Muscle layer of duodenum (tissue), 2 donors: ENCODE results near the gene IQSEC3.
"Not testable (repeated sequence)": the region's sequence is repeated elsewhere in the genome, so short reads cannot be mapped to it uniquely, and the experiment has no call there.

Experiments used
- H3K27ac ChIP-seq: one replicate; pipeline ENCODE4 v1.7.0; 2013; ENCODE audit warnings: mild to moderate bottlenecking, low read length
- H3K27me3 ChIP-seq: one replicate; pipeline ENCODE4 v1.7.0; 2013; ENCODE audit warnings: low read depth, mild to moderate bottlenecking, control low read depth, low read length
- H3K36me3 ChIP-seq, 2 donors: one replicate each; pipeline ENCODE4 v1.7.0; 2013; ENCODE audit warnings: low read length in 2 of 2, control low read depth in 1 of 2, mild to moderate bottlenecking in 1 of 2; ENCODE audit not compliant: insufficient read depth in 2 of 2, control insufficient read depth in 1 of 2
- H3K4me1 ChIP-seq, 2 donors: one replicate each; pipeline ENCODE4 v1.7.0; 2013; ENCODE audit warnings: low read length in 2 of 2, mild to moderate bottlenecking in 2 of 2, control low read depth in 1 of 2, moderate library complexity in 1 of 2; ENCODE audit not compliant: insufficient read depth in 2 of 2, control insufficient read depth in 1 of 2
- H3K4me3 ChIP-seq, 2 donors: one replicate each; pipeline ENCODE4 v1.7.0; 2013; ENCODE audit warnings: low read length in 2 of 2, low read depth in 1 of 2, mild to moderate bottlenecking in 1 of 2
- H3K9me3 ChIP-seq, 2 donors: one replicate each; pipeline ENCODE4 v1.7.0; 2013; ENCODE audit warnings: low read length in 2 of 2, control low read depth in 1 of 2, mild to moderate bottlenecking in 1 of 2; ENCODE audit not compliant: control insufficient read depth in 1 of 2
- donor health status: healthy.

The IQSEC3 gene

DNA sequence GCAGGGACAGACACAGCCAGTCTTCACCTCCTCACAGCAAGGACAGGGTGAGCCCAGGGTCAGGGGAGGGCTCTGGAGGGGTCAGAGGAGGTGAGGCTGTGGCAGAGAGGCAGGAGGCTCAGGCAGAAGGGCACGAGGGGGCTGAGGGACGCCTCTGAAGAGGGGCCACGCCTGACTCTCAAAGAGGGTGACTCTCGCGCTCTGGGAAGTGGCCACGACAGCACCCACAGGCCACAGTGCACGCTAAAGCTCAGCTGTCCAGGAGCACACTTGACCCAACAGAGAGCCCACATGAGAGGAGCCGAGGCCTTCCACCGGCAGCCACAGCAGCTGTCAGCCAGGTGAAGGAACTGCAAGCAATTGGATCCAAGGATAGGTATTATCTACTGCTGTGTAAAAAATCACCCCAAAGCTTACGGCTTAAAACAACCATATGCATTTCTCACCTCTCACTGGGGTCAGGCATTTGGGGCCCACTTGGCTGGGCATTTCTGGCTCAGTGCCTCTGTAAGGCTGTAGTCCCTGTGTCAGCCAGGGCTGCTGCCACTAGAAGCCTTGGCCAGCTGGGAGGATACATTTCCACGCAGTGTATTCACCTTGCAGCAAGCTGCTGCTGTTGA lies 119.5 kb downstream of the IQSEC3 start:
- Histone ChIP-seq H3K9me3 (no peaks in the 10 kb centered on the region), H3K4me3 (no peak overlapping the region), H3K36me3 (no peaks in the 10 kb centered on the region), H3K4me1 (peaks cover 0 to 14% of the 10 kb centered on the region in 2 donors), H3K27ac (no peak overlapping the region), H3K27me3 (no peaks in the 10 kb centered on the region)

DNA sequence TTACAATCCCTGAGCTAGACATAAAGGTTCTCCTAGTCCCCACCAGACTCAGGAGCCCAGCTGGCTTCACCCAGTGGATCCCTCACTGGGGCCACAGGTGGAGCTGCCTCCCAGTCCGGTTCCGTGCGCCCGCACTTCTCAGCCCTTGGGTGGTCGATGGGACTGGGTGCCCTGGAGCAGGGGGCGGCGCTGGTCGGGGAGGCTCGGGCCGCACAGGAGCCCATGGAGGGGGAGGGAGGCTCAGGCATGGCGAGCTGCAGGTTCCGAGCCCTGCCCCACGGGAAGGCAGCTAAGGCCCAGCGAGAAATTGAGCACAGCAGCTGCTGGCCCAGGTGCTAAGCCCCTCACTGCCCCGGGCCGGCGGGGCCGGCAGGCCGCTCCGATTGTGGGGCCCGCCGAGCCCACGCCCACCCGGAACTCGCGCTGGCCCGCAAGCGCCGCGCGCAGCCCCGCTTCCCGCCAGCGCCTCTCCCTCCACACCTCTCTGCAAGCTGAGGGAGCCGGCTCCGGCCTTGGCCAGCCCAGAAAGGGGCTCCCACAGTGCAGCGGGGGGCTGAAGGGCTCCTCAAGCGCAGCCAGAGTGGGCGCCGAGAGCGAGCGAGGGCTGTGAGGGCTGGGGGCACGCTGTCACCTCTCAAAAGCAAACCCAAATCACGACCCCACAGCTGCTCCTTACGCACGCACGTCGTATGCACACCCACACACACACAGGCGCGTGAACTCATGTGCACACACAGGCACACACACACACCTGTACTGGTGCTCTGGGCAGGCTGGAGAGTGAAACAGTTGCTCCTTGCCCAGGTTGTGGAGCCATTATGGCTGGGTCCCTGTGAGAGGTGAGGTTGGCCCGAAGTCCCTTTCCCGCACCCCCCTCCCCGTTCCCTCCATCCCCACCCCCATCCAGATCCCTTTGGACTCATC lies 121.7 kb downstream of the IQSEC3 start:
- not testable (repeated sequence) for H3K36me3 ChIP-seq, H3K27me3 ChIP-seq, H3K9me3 ChIP-seq, H3K27ac ChIP-seq
- Histone ChIP-seq H3K4me3 (peak overlapping the region; percentile 55 to 65), H3K4me1 (peaks cover 0 to 14% of the 10 kb centered on the region in 2 donors)

DNA sequence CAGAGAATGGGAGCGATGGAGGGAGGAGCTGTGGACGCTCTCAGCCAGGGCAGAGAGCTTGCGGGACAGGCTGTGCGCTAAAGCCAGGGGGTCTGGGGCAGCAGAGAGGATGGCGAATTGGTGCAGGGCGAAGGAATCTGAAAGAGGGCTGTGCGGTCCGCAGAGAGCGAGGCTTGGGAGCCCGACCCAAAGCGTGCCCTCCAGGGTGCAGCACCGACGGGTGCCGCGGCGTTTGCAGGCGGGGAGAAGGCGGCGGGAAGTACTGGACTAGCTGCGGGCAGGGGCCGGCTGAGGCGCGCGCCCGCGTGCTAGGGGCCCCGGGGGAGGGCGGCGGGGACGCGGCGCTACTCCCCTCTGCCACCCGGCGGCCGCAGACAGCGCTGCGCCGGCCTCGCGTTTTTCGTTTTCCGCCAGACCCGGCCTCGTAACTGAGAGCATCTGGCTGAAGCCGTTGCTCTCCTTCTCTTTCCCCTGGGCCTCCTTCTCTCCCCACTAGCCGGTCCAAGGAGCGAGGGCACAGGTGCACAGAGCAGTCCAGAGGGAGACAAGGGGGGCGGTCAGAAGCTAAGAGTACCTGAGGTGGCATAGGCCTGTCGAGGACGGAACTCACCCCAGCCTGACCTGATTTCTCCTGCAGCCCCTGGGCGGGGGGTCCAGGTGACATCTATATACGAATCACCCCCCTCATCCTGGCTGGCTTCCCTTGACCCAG lies 122.5 kb downstream of the IQSEC3 start:
- Histone ChIP-seq H3K36me3 (no peaks in the 10 kb centered on the region), H3K4me3 (peak overlapping the region; percentile 55 to 65), H3K4me1 (peaks cover 0 to 14% of the 10 kb centered on the region in 2 donors), H3K27ac (no peak overlapping the region), H3K9me3 (no peaks in the 10 kb centered on the region), H3K27me3 (no peaks in the 10 kb centered on the region)

DNA sequence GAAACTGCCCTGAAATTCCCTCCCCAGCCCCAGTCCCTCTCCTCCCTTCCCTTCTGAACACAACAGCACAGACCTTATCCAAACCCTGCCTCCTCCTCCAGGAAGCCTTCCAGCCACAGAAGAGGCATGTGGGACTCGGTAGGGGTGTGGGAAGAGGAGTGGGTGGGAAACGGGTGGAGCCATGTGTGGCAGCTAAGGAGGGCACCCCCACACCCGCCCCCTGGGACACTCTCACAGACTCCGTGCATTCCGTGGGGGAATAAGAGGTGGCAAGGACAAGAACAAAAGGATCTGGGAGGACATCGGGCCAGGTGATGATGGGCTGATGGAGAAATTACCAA lies 123.0 kb downstream of the IQSEC3 start:
- H3K36me3 ChIP-seq = no peaks in the 10 kb centered on the region
- peak overlapping the region in 1 of 2 donors; percentile 65 for H3K4me3 ChIP-seq
- peaks cover 0 to 14% of the 10 kb centered on the region in 2 donors for H3K4me1 ChIP-seq
- no peaks in the 10 kb centered on the region for H3K9me3 ChIP-seq
- H3K27ac ChIP-seq = no peak overlapping the region
- no peaks in the 10 kb centered on the region for H3K27me3 ChIP-seq

DNA sequence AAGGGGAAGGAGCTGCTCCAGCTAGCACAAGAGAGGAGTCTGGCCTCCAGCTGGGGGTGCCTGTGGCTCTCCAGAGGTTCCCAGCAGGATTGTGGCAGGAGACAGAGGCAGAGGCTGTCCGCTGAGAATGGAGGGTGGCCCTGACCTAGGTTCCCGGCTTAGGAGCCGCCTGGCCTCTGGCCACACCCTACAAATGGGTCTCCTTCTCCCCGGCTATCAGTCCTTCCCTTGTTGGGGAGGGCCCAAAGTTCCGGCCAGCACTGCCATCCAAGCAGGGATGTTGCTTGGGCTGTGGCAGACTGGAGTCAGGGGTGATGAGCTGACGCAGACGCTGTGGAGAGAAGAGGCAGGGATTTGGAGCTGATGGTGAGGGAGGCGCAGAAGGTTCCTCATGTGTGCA lies 124.3 kb downstream of the IQSEC3 start:
- H3K4me3 ChIP-seq = no peak overlapping the region
- H3K36me3 ChIP-seq = no peaks in the 10 kb centered on the region
- no peaks in the 10 kb centered on the region for H3K27me3 ChIP-seq
- no peaks in the 10 kb centered on the region for H3K9me3 ChIP-seq
- H3K27ac ChIP-seq = no peak overlapping the region
- peaks cover 0 to 14% of the 10 kb centered on the region in 2 donors for H3K4me1 ChIP-seq

DNA sequence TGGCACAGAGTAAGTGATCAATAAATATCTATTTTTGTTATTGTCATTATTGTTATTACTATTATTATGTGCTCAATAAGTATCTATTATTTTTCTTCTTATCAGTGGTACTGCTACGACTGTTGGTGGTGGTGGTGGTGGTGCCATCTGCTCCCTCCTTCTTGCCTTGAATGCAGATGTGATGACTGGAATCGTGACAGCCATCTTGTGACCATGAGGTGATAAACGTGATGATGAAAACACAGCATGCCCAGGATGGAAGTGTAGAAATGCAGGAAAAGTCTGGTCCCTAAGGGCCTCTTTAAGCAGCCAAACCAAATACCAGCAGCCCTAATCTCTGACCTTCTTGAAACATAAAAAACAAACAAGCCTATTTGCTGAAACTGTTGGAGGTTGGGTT lies 125.0 kb downstream of the IQSEC3 start:
- Histone ChIP-seq H3K4me1 (peaks cover 0 to 14% of the 10 kb centered on the region in 2 donors), H3K4me3 (no peak overlapping the region), H3K9me3 (no peaks in the 10 kb centered on the region), H3K36me3 (no peaks in the 10 kb centered on the region), H3K27ac (no peak overlapping the region), H3K27me3 (no peaks in the 10 kb centered on the region)

DNA sequence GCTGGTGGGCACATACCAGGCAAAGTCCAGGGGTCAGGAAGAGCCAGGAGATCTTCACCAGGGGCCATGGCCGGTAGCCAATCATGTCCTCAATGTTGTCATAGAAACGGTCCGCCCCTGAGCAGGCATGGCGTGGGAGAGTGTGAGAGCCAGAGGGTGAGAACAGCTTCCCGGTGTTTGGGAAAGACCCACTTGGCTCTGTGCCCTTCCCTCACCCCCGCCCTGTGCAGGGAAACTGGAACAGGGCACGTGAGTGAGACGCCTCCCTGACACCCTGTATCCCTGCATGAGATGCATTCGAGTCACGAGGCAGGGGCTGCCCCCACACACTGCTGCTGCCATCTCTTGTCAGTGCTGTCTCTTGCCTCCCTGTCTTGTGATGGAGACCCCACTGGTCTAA lies 126.7 kb downstream of the IQSEC3 start:
- Histone ChIP-seq H3K27ac (no peak overlapping the region), H3K27me3 (no peaks in the 10 kb centered on the region), H3K9me3 (no peaks in the 10 kb centered on the region), H3K4me1 (peaks cover 0 to 14% of the 10 kb centered on the region in 2 donors), H3K4me3 (no peak overlapping the region), H3K36me3 (no peaks in the 10 kb centered on the region)

DNA sequence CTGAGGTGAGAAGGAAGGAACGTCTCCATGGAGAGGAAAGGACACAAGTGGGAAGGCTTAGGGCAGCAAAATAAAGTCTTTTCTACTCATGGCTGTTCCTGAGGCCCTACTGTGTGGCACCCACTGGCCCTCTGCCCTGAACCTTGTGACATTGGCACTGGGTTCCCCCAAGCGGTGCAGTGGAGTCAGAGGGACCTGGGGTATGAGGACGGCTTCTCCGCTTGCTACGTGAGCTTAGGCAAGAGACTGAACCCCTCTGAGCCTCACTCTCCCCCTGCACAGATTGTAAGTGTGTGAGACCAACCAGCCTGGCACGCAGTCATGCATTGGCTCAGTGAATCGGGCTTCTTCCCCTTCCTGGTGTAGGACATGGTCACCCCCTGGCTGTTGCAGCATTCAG lies 127.7 kb downstream of the IQSEC3 start:
- no peak overlapping the region for H3K4me3 ChIP-seq
- no peak overlapping the region for H3K27ac ChIP-seq
- no peaks in the 10 kb centered on the region for H3K27me3 ChIP-seq
- H3K36me3 ChIP-seq = no peaks in the 10 kb centered on the region
- no peaks in the 10 kb centered on the region for H3K9me3 ChIP-seq
- peaks cover 0 to 4% of the 10 kb centered on the region in 2 donors for H3K4me1 ChIP-seq

DNA sequence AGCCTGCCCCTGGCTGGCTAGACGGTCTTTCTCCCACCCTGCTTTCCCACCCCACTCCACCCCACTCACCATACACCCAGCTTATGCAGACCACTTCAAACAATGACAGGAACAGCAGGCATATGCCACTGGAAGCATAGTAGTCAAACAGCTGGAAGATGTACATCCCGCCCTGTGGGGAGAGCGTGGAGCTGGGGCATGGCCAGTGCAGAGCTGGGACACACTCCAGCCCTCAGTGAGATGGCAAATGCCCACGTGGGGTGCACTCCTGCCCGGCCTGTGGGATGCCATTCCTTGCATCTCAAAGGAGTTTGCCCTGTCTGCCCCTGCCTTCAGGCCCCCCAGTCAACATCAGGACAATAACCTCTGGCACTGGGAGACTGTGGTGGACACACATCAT lies 128.6 kb downstream of the IQSEC3 start:
- H3K27ac ChIP-seq = no peak overlapping the region
- H3K27me3 ChIP-seq = no peaks in the 10 kb centered on the region
- H3K4me1 ChIP-seq = no peaks in the 10 kb centered on the region
- no peaks in the 10 kb centered on the region for H3K36me3 ChIP-seq
- H3K9me3 ChIP-seq = no peaks in the 10 kb centered on the region
- no peak overlapping the region for H3K4me3 ChIP-seq

DNA sequence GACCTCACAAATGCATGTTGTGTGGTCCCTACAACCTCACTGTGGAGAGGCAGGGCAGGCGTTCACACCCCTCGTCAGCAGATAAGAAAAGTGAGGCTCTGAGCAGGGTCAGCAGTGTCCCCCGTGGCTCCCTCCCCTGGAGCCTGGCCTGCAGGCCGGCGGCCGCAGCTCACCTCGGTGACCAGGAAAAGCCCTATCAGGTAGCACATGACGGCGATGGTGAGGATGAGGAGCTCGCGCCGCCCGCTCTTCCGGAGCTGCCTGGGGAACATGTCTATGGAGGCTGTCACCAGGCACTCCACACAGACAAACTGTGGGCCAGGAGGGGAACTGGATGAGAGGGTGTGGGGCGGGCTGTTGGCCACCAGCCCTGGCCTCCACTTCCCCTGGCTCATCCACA lies 129.4 kb downstream of the IQSEC3 start:
- H3K27ac ChIP-seq = no peak overlapping the region
- no peaks in the 10 kb centered on the region for H3K4me1 ChIP-seq
- H3K4me3 ChIP-seq = no peak overlapping the region
- H3K36me3 ChIP-seq = no peaks in the 10 kb centered on the region
- no peaks in the 10 kb centered on the region for H3K9me3 ChIP-seq
- no peaks in the 10 kb centered on the region for H3K27me3 ChIP-seq

DNA sequence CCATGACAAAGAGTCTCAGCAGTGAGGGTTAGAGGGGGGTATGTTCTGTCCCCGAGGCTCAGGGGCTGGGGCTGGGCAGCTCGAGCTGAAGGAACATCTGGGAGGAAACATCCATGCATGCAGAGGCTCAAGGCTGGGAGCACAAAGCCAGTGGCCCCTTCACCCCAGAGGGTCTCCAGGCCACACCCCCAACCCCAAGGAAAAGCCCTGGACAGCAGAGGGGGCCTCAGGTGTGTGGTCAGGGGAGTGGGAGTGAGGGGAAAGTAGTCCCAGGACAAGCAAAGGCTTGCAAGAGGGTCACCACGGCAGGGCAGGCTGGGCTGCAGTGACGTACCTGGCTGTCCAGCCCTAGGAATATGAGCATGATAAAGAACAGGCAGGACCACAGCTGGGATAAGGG lies 129.9 kb downstream of the IQSEC3 start:
- Histone ChIP-seq H3K4me1 (no peaks in the 10 kb centered on the region), H3K27me3 (no peaks in the 10 kb centered on the region), H3K36me3 (no peaks in the 10 kb centered on the region), H3K4me3 (no peak overlapping the region), H3K9me3 (no peaks in the 10 kb centered on the region), H3K27ac (no peak overlapping the region)
